K562 (cell line): ENCODE data around the gene KITLG. TPM values are rescaled to one million over a fixed set of nuclear protein-coding genes. Genes with fewer than 3 reads are reported as not detected.

Experiments used
- ATAC-seq: fragments of 200-7000 bp; cut with Tn5 transposase; 3 replicates; pipeline ENCODE4 v1.9.1; 2020; ENCODE audit warnings: moderate library complexity
- BruUV-seq: library from RNA; stranded (reverse); fragments of 400-500 nt; replicated peaks from 2 replicates; lab custom pipeline; 2021; lab: Mats Ljungman, UMichigan
- CTCF ChIA-PET: fragments of 300-600 bp; formaldehyde crosslinking; extraction: SDS; loops from one replicate; lab custom pipeline; 2021; ENCODE audit warnings: low intra/inter-chr PET ratio; lab: Yijun Ruan, JAX
- POLR2A ChIA-PET: fragments of 300-600, 350-650 bp; sonication (Branson Sonifier 250); formaldehyde crosslinking; extraction: SDS; loops from one replicate; lab custom pipeline; 2021; ENCODE audit warnings: antibody characterized with exemption, inconsistent platforms; lab: Yijun Ruan, JAX
- DNase-seq, 4 experiments: peaks; one replicate each; pipeline versions ENCODE4 v3.0.0 to v3.0.0-alpha.2; 2011 to 2018; ENCODE audit warnings: low spot score in 3 of 4, mixed read lengths in 3 of 4; ENCODE audit errors: extremely low read depth in 1 of 4
- FAIRE-seq: peaks from 2 replicates; lab custom pipeline; 2011; peaks lifted over from hg19 to GRCh38; lab: Jason Lieb, UNC
- H2AFZ ChIP-seq: 2 replicates; pipeline ENCODE4 v1.6.0; 2011; ENCODE audit warnings: low read depth, low read length, control low read depth, inconsistent platforms
- H3K27ac ChIP-seq: fragments of 200-600 bp; 3 replicates; pipeline ENCODE4 v1.8.0; 2011; ENCODE audit warnings: low read depth, mild to moderate bottlenecking, control low read depth, inconsistent platforms, low read length, moderate library complexity, mixed read lengths; ENCODE audit errors: extremely low read depth
- H3K27me3 ChIP-seq, 2 experiments: fragments of 300-600 bp in 1 of 2; 2 replicates in 1 of 2; 3 replicates in 1 of 2; pipeline versions ENCODE4 v1.6.0 to v1.8.0; 2011; ENCODE audit warnings: inconsistent platforms in 2 of 2, low read length in 2 of 2, mild to moderate bottlenecking in 1 of 2, mixed read lengths in 1 of 2, moderate library complexity in 1 of 2; ENCODE audit not compliant: control insufficient read depth in 2 of 2, insufficient read depth in 2 of 2
- H3K36me3 ChIP-seq: fragments of 300-600 bp; 3 replicates; pipeline ENCODE4 v1.8.0; 2011; ENCODE audit warnings: mild to moderate bottlenecking, low read length, inconsistent platforms; ENCODE audit not compliant: control insufficient read depth, insufficient read depth
- H3K4me1 ChIP-seq, 2 experiments: fragments of 200-600 bp in 1 of 2; replicated peaks in 1 of 2; 2 replicates in 1 of 2; 3 replicates in 1 of 2; pipeline versions ENCODE4 v1.5.1 to v1.8.0; 2011; ENCODE audit warnings: inconsistent platforms in 2 of 2, low read length in 2 of 2, mild to moderate bottlenecking in 1 of 2, mixed read lengths in 1 of 2, moderate library complexity in 1 of 2; ENCODE audit not compliant: control insufficient read depth in 2 of 2, insufficient read depth in 2 of 2
- H3K4me2 ChIP-seq: 2 replicates; pipeline ENCODE4 v1.6.1; 2011; ENCODE audit warnings: low read length, control low read depth, inconsistent platforms, mixed read lengths; ENCODE audit not compliant: insufficient read depth
- H3K4me3 ChIP-seq: fragments of 200-600 bp; sonication (generic), shearing (Covaris generic); 2 replicates; pipeline ENCODE4 v1.5.1; 2016; ENCODE audit warnings: control low read depth, inconsistent platforms
- H3K79me2 ChIP-seq: fragments of 200-600 bp; 3 replicates; pipeline ENCODE4 v1.8.0; 2011; ENCODE audit warnings: low read length, inconsistent platforms; ENCODE audit not compliant: control insufficient read depth, insufficient read depth
- H3K9ac ChIP-seq, 2 experiments: 2 replicates each; pipeline versions ENCODE4 v1.6.0 to v1.6.1; 2011; ENCODE audit warnings: low read depth in 2 of 2, low read length in 2 of 2, control low read depth in 1 of 2, inconsistent platforms in 1 of 2, mild to moderate bottlenecking in 1 of 2, mixed read lengths in 1 of 2; ENCODE audit not compliant: insufficient read depth in 1 of 2
- H3K9me1 ChIP-seq: one replicate; pipeline ENCODE4 v1.6.0; 2011; ENCODE audit warnings: inconsistent platforms, mild to moderate bottlenecking, low read length, moderate library complexity; ENCODE audit not compliant: control insufficient read depth, insufficient read depth
- H3K9me3 ChIP-seq: replicated peaks from 2 replicates; pipeline ENCODE4 v1.5.1; 2011; ENCODE audit warnings: low read depth, low read length, inconsistent platforms; ENCODE audit not compliant: control insufficient read depth, insufficient read depth
- H4K20me1 ChIP-seq: replicated peaks from 2 replicates; pipeline ENCODE4 v1.6.1; 2011; ENCODE audit warnings: low read length, inconsistent platforms, mixed read lengths; ENCODE audit not compliant: control insufficient read depth, insufficient read depth
- C11orf30 ChIP-seq: fragments of 450-650 bp; IDR thresholded peaks from 2 replicates; pipeline ENCODE4 v1.6.1; 2016; ENCODE audit warnings: low read depth, mild to moderate bottlenecking
- CEBPG ChIP-seq, 3 experiments: fragments of 200-800 bp in 1 of 3; sonication (Bioruptor generic) in 1 of 3; sonication (generic) in 1 of 3; formaldehyde crosslinking in 1 of 3; IDR thresholded peaks in 2 of 3; conservative IDR thresholded peaks in 1 of 3; 2 replicates each; pipeline versions ENCODE4 v1.6.1 to v1.8.0; 2016 to 2022; ENCODE audit warnings: missing compliant biosample characterization in 2 of 3, missing genetic modification characterization in 2 of 3, mild to moderate bottlenecking in 1 of 3, missing genetic modification reagents in 1 of 3
- MAFG ChIP-seq: fragments of 450-650 bp; conservative IDR thresholded peaks from 2 replicates; pipeline ENCODE4 v1.6.1; 2016; ENCODE audit warnings: missing genetic modification characterization, missing compliant biosample characterization
- MIER1 ChIP-seq: fragments of 450-650 bp; IDR thresholded peaks from 2 replicates; pipeline ENCODE4 v1.6.1; 2016; ENCODE audit warnings: antibody characterized with exemption, mild to moderate bottlenecking, low read depth
- MYC ChIP-seq, 2 experiments: fragments of 250-450 bp in 1 of 2; sonication (Bioruptor Pico) in 1 of 2; IDR thresholded peaks; 2 replicates each; pipeline versions ENCODE4 v1.5.1 to v1.6.1; 2012 to 2021; ENCODE audit warnings: low read depth in 2 of 2, borderline replicate concordance in 1 of 2, improper control_type of control experiment in 1 of 2, low read length in 1 of 2, mild to moderate bottlenecking in 1 of 2, moderate library complexity in 1 of 2
- NCOA4 ChIP-seq: fragments of 450-650 bp; IDR thresholded peaks from 2 replicates; pipeline ENCODE4 v1.6.1; 2018; ENCODE audit warnings: mild to moderate bottlenecking; ENCODE audit not compliant: partially characterized antibody
- NELFE ChIP-seq: IDR thresholded peaks from 2 replicates; pipeline ENCODE4 v1.6.1; 2011; ENCODE audit warnings: mild to moderate bottlenecking; ENCODE audit not compliant: insufficient read depth, insufficient read length
- PTRF ChIP-seq: fragments of 450-650 bp; IDR thresholded peaks from 2 replicates; pipeline ENCODE4 v1.6.1; 2016; ENCODE audit warnings: mild to moderate bottlenecking, missing genetic modification characterization, missing compliant biosample characterization
- RBM39 ChIP-seq: fragments of 200-400 bp; formaldehyde crosslinking; optimal IDR thresholded peaks from 2 replicates; pipeline ENCODE3; 2018; ENCODE audit warnings: low read depth, low read length
- SREBF2 ChIP-seq: sonication (generic); formaldehyde crosslinking; IDR thresholded peaks from 2 replicates; pipeline ENCODE4 v1.4.0; 2020; ENCODE audit warnings: mild to moderate bottlenecking, missing genetic modification reagents
- SRSF3 ChIP-seq: fragments of 200-400 bp; formaldehyde crosslinking; IDR thresholded peaks from 2 replicates; pipeline ENCODE4 v1.6.1; 2016; ENCODE audit warnings: mild to moderate bottlenecking, low read length, moderate library complexity; ENCODE audit not compliant: insufficient read depth
- SRSF7 ChIP-seq: fragments of 200-400 bp; formaldehyde crosslinking; optimal IDR thresholded peaks from 2 replicates; pipeline ENCODE3; 2017; ENCODE audit warnings: mild to moderate bottlenecking, low read depth, low read length
- TFAM ChIP-seq: fragments of 250-450 bp; sonication (Bioruptor Pico); conservative IDR thresholded peaks from 2 replicates; pipeline ENCODE4 v1.5.0; 2021; ENCODE audit warnings: mild to moderate bottlenecking, moderate library complexity
- ZNF668 ChIP-seq: fragments of 250-450 bp; sonication (Bioruptor Pico); IDR thresholded peaks from 2 replicates; pipeline ENCODE4 v1.8.0; 2022; ENCODE audit warnings: mild to moderate bottlenecking, inconsistent platforms
- WGBS: fragments of 100-300 bp; shearing (Covaris generic); methylation state at CpG from one replicate; pipeline ENCODE4 v1.1.6; 2016; ENCODE audit warnings: low coverage, mixed read lengths; ENCODE audit not compliant: insufficient coverage; ENCODE audit errors: missing lambda C conversion rate; 5-methylcytosine and 5-hydroxymethylcytosine counted together
- in situ Hi-C: fragments of 300-500 bp; cut with MboI; formaldehyde crosslinking; loops from 4 replicates; pipeline ENCODE4 v1.15.0; 2018; ENCODE audit warnings: inconsistent platforms, mixed read lengths
- intact Hi-C: fragments of 100-400 bp; cut with micrococcal nuclease; formaldehyde crosslinking; loops from 2 replicates; pipeline ENCODE4 v1.14.2; 2022
- polyA plus RNA-seq, 8 experiments: library from polyadenylated mRNA; depleted of rRNA in 4 of 8; stranded (reverse) in 5 of 8; unstranded in 3 of 8; fragments of >200 nt; fragmentation: Nextera tagmentation in 2 of 8; fragmentation: Illumina TruSeq in 1 of 8; extraction: Ambion mirVana in 2 of 8; extraction: Trizol in 1 of 8; gene quantifications; 2 replicates each; pipeline versions ENCODE4 v1.2.1 to v1.2.3, GENCODE V29; 2011 to 2014; ENCODE audit warnings: inconsistent platforms in 1 of 8, missing spikeins in 1 of 8
- total RNA-seq, 7 experiments: library from RNA; depleted of rRNA in 6 of 7; stranded (reverse); fragments of >200 nt in 6 of 7; fragmentation: Illumina TruSeq in 2 of 7; extraction: Trizol in 2 of 7; gene quantifications; 2 replicates each; pipeline versions ENCODE4 v1.2.1 to v1.2.3, GENCODE V29; 2011 to 2021; ENCODE audit warnings: low replicate concordance in 1 of 7
- TF ChIP-seq, protein P1 (sequence below): sonication (generic); formaldehyde crosslinking; IDR thresholded peaks from 2 replicates; pipeline ENCODE4 v1.8.0; 2022; ENCODE audit warnings: missing genetic modification reagents, mild to moderate bottlenecking, moderate library complexity, borderline replicate concordance
- TF ChIP-seq, protein P2 (sequence below): fragments of 250-450 bp; sonication (Bioruptor Pico); IDR thresholded peaks from 2 replicates; pipeline ENCODE4 v1.8.0; 2022; ENCODE audit warnings: moderate library complexity, mild to moderate bottlenecking, inconsistent platforms
- TF ChIP-seq, protein P3 (sequence below): sonication (generic); formaldehyde crosslinking; IDR thresholded peaks from 2 replicates; pipeline ENCODE4 v1.8.1; 2022; ENCODE audit warnings: missing genetic modification reagents
- TF ChIP-seq, protein P4 (sequence below): fragments of 200-800 bp; sonication (Bioruptor generic); IDR thresholded peaks from 2 replicates; pipeline ENCODE4 v1.6.1; 2017; ENCODE audit warnings: missing genetic modification characterization, missing compliant biosample characterization

Gene KITLG
- total and polyA plus RNA-seq, 9 of the 15 experiments (the other 6 are each of a cell fraction or from before 2014, with no cell fraction given): 0.04 to 0.09 (median 0.04) TPM; not detected in 6

DNA sequence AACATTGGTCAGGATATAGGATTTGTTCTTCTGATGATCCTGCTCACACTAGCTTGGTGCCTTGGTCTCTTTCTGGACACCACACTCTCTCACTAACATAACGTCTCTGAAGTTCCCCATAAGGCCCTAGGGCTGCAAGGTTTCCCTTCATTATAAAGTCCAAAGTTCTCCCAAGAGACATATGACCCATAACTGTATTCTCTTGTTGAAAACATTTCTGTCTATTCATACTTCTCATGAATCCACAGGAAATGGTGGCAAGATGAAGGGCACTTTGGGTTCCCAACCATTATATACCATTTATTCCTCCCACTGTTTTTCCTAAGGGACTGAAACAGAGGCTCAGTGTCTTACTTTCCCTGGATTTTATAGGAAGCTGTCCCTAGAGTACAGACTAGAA lies 37.1 kb upstream of the KITLG start:
- WGBS: 0% methylated on average over 1 of the region's 1 CpG
- BruUV-seq: no TSS peak
- Histone ChIP-seq H3K79me2 (no peaks in the 10 kb centered on the region), H2AFZ (no peak overlapping the region), H3K27ac (no peak overlapping the region), H3K9ac (no peak overlapping the region), H3K9me3 (no peaks in the 10 kb centered on the region), H3K27me3 (no peaks in the 10 kb centered on the region), H3K9me1 (no peaks in the 10 kb centered on the region), H4K20me1 (no peaks in the 10 kb centered on the region), H3K4me1 (no peaks in the 10 kb centered on the region), H3K4me2 (no peak overlapping the region), H3K4me3 (no peak overlapping the region), H3K36me3 (no peaks in the 10 kb centered on the region)
- in situ Hi-C loops: no loop called here
- CTCF ChIA-PET: no interaction called here
- DNase-seq (no peak), FAIRE-seq (no peak), ATAC-seq (no peak)
- POLR2A ChIA-PET: no interaction called here
- intact Hi-C loops: no loop called here
- TF ChIP-seq, protein P1, sequence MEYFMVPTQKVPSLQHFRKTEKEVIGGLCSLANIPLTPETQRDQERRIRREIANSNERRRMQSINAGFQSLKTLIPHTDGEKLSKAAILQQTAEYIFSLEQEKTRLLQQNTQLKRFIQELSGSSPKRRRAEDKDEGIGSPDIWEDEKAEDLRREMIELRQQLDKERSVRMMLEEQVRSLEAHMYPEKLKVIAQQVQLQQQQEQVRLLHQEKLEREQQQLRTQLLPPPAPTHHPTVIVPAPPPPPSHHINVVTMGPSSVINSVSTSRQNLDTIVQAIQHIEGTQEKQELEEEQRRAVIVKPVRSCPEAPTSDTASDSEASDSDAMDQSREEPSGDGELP (CRISPR knock-in tag): no peak
- TF ChIP-seq SREBF2 (CRISPR knock-in tag) (no peak), SRSF7 (no peak), C11orf30 (no peak), ZNF668 (no peak), NELFE (no peak), MYC (IDR thresholded peaks at IDR 0.05; ENCODE audit: low read depth, low read length) (no peak), MYC (CRISPR knock-in tag; IDR thresholded peaks at IDR 0.05; ENCODE audit: borderline replicate concordance, low read depth) (no peak), CEBPG (CRISPR knock-in tag; IDR thresholded peaks at IDR 0.05) (no peak), CEBPG (tag; conservative IDR thresholded peaks at IDR 0.05 in 1 of 2, IDR thresholded peaks at IDR 0.05 in 1 of 2) (no peak), SRSF3 (no peak), MAFG (tag) (no peak), MIER1 (no peak), RBM39 (no peak), PTRF (tag) (no peak), NCOA4 (no peak), TFAM (no peak)
- TF ChIP-seq, protein P2, sequence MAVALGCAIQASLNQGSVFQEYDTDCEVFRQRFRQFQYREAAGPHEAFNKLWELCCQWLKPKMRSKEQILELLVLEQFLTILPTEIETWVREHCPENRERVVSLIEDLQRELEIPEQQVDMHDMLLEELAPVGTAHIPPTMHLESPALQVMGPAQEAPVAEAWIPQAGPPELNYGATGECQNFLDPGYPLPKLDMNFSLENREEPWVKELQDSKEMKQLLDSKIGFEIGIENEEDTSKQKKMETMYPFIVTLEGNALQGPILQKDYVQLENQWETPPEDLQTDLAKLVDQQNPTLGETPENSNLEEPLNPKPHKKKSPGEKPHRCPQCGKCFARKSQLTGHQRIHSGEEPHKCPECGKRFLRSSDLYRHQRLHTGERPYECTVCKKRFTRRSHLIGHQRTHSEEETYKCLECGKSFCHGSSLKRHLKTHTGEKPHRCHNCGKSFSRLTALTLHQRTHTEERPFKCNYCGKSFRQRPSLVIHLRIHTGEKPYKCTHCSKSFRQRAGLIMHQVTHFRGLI: no peak
- TF ChIP-seq, protein P3, sequence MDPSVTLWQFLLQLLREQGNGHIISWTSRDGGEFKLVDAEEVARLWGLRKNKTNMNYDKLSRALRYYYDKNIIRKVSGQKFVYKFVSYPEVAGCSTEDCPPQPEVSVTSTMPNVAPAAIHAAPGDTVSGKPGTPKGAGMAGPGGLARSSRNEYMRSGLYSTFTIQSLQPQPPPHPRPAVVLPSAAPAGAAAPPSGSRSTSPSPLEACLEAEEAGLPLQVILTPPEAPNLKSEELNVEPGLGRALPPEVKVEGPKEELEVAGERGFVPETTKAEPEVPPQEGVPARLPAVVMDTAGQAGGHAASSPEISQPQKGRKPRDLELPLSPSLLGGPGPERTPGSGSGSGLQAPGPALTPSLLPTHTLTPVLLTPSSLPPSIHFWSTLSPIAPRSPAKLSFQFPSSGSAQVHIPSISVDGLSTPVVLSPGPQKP: no peak
- TF ChIP-seq, protein P4, sequence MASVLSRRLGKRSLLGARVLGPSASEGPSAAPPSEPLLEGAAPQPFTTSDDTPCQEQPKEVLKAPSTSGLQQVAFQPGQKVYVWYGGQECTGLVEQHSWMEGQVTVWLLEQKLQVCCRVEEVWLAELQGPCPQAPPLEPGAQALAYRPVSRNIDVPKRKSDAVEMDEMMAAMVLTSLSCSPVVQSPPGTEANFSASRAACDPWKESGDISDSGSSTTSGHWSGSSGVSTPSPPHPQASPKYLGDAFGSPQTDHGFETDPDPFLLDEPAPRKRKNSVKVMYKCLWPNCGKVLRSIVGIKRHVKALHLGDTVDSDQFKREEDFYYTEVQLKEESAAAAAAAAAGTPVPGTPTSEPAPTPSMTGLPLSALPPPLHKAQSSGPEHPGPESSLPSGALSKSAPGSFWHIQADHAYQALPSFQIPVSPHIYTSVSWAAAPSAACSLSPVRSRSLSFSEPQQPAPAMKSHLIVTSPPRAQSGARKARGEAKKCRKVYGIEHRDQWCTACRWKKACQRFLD (CRISPR knock-in tag): no peak
